Kidney glomerular epithelial cell (primary cell): ENCODE measurements around the gene CD44.

Experiments used
- DNase-seq: peaks from one replicate; lab custom pipeline; 2025; lab: John Stamatoyannopoulos, UW

CD44 gene

GRCh38 chr11:35158701-35159510, 19.9 kb downstream of the CD44 start:
- DNase-seq: no peak

- DNase-seq: no peak
Observed at GRCh38 chr11:35160246-35160824, 21.4 kb downstream of the CD44 start.

- DNase-seq: no peak
Observed at GRCh38 chr11:35160902-35161597, 22.1 kb downstream of the CD44 start.

- DNase-seq: no peak
Observed at GRCh38 chr11:35162745-35163144, 23.8 kb downstream of the CD44 start.

- DNase-seq: peak; percentile 90
Observed at GRCh38 chr11:35163209-35163608, 24.2 kb downstream of the CD44 start.

GRCh38 chr11:35163702-35164496, 24.9 kb downstream of the CD44 start:
- no peak for DNase-seq

GRCh38 chr11:35165030-35165422, 26.1 kb downstream of the CD44 start:
- no peak for DNase-seq

- peak; percentile 36 for DNase-seq
Observed at GRCh38 chr11:35165423-35166368, 26.7 kb downstream of the CD44 start.

GRCh38 chr11:35166369-35167360, 27.7 kb downstream of the CD44 start:
- peak; percentile 80 for DNase-seq

- no peak for DNase-seq
Observed at GRCh38 chr11:35167426-35167954, 28.5 kb downstream of the CD44 start.

- DNase-seq: no peak
Observed at GRCh38 chr11:35168671-35169070, 29.7 kb downstream of the CD44 start.

GRCh38 chr11:35169112-35169511, 30.1 kb downstream of the CD44 start:
- DNase-seq: no peak

GRCh38 chr11:35169754-35170153, 30.8 kb downstream of the CD44 start:
- no peak for DNase-seq

GRCh38 chr11:35170503-35170902, 31.5 kb downstream of the CD44 start:
- DNase-seq: no peak

GRCh38 chr11:35171226-35171625, 32.3 kb downstream of the CD44 start:
- no peak for DNase-seq

GRCh38 chr11:35173011-35173511, 34.1 kb downstream of the CD44 start:
- DNase-seq: no peak

GRCh38 chr11:35173616-35174566, 34.9 kb downstream of the CD44 start:
- no peak for DNase-seq

- DNase-seq: peak; percentile 33
Observed at GRCh38 chr11:35174666-35175065, 35.7 kb downstream of the CD44 start.
